NCI-H2107 treated with DMSO at 0.1 percent for 48 hours (cell line): ENCODE results near the gene RPL18.

ENCODE experiments used
- DNase-seq: peaks from one replicate; lab custom pipeline; 2025; ENCODE audit not compliant: unreplicated experiment; lab: John Stamatoyannopoulos, UW

Gene RPL18

DNA sequence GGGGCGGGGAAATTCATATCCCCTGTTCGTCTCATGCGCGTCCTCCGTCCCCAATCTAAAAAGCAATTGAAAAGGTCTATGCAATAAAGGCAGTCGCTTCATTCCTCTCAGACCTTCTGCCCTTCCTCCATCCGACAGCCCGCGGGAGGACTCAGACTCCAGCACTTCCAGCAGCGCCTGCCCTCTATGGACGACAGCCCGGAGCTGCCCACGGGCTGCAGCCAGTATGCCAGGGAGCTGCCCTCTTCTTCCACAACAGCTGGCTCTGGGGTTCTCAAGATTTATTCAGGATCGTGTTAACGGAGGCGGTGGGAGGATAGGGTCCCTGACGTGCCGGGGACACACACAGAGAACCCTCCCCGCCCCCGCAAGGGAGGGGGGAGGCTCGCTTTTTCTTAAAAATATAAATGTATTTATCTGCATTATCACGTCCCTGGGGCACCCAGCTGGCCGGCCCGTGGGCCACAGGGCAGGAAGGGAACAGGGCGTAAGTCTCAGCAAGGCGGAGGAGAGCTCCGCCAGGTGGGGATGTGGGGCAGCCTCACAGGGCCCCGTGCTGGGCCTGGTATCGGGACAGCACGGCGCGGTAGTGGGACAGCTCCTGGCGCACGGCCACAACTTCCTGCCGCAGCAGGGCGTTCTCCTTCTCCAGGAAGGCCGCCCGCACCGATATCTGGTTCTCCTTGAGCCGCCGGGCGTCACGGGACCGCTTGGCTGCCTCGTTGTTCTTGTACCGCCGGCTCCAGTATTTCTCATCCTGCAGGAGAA, 11.5 kb upstream of the RPL18 start:
- no peak for DNase-seq

DNA sequence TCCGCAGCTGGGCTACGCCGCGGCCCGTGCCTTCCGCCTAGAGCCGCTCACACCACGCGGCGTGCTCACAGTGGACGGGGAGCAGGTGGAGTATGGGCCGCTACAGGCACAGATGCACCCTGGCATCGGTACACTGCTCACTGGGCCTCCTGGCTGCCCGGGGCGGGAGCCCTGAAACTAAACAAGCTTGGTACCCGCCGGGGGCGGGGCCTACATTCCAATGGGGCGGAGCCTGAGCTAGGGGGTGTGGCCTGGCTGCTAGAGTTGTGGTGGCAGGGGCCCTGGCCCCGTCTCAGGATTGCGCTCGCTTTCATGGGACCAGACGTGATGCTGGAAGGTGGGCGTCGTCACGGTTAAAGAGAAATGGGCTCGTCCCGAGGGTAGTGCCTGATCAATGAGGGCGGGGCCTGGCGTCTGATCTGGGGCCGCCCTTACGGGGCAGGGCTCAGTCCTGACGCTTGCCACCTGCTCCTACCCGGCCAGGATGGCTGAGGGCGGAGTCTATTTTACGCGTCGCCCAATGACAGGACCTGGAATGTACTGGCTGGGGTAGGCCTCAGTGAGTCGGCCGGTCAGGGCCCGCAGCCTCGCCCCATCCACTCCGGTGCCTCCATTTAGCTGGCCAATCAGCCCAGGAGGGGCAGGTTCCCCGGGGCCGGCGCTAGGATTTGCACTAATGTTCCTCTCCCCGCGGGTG, 10.8 kb upstream of the RPL18 start:
- no peak for DNase-seq

DNA sequence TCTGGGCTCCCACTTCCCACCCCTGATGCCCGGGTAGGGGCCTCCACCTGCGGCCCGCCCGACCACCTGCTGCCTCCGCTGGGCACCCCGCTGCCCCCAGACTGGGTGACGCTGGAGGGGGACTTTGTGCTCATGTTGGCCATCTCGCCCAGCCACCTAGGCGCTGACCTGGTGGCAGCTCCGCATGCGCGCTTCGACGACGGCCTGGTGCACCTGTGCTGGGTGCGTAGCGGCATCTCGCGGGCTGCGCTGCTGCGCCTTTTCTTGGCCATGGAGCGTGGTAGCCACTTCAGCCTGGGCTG, 10.3 kb upstream of the RPL18 start:
- DNase-seq = no peak

DNA sequence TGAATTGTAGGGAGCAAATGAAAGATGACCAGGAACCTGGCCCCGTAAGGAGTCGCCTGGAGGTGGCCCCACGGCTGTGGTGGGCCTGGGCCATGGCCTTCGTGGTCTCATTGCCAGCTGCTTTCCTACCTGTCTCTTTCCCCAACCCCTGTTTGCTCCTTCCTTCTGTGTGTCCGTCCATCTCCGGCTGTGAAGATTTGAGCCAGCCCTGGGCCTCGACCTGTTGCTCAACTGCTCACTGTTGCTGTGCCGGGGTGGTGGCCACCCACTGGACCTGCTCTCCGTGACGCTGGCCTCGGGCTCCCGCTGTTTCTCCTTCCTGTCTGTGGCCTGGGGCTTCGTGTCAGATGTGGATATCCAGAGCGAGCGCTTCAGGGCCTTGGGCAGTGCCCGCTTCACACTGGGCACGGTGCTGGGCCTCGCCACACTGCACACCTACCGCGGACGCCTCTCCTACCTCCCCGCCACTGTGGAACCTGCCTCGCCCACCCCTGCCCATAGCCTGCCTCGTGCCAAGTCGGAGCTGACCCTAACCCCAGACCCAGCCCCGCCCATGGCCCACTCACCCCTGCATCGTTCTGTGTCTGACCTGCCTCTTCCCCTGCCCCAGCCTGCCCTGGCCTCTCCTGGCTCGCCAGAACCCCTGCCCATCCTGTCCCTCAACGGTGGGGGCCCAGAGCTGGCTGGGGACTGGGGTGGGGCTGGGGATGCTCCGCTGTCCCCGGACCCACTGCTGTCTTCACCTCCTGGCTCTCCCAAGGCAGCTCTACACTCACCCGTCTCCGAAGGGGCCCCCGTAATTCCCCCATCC, 9.7 kb upstream of the RPL18 start:
- DNase-seq = no peak

DNA sequence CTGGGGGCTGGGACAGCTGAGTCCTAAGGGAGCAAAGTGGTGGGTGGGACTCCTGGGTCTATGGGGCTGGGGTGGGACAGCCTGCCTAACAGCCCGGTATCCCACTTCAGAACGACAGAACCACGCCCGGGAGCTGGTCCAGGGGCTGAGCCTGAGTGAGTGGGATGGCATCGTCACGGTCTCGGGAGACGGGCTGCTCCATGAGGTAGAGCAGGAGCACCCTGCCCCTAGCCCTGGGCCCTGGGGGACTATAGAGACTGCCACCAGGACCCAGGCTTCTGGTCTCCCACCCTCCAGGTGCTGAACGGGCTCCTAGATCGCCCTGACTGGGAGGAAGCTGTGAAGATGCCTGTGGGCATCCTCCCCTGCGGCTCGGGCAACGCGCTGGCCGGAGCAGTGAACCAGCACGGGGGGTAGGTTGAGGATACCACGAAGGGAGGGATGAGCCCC, 8.9 kb upstream of the RPL18 start:
- DNase-seq = no peak

DNA sequence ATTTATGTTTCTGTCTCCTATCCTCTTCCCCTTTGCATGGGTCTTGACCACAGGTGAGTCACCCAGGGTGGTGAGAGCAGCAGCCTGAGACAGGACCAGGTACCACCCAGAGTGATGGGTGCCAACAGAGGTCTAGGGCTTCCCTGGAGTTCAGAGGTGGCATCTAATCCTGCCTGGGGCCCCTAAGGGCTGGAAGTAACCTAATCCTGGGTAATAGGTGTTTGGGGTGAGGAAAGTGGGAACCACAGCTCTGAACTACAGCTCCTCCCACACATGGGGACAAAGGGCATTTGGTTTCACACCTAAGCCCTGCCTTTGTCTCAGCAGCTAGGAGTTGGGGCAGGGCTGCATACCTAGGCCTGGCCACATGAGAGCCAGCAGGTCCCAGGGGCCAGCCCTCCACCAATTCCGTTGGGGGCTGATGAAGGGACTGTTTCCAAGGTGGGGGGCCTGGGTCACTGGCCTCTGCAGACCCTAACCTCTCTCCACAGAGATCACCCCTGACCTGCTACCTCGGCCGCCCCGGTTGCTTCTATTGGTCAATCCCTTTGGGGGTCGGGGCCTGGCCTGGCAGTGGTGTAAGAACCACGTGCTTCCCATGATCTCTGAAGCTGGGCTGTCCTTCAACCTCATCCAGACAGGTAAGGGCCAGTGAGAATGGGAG, 8.4 kb upstream of the RPL18 start:
- DNase-seq = no peak

DNA sequence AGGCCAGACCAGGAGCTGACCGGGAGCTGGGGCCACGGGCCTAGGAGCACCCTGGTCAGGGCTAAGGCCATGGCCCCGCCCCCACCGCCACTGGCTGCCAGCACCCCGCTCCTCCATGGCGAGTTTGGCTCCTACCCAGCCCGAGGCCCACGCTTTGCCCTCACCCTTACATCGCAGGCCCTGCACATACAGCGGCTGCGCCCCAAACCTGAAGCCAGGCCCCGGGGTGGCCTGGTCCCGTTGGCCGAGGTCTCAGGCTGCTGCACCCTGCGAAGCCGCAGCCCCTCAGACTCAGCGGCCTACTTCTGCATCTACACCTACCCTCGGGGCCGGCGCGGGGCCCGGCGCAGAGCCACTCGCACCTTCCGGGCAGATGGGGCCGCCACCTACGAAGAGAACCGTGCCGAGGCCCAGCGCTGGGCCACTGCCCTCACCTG, 6.9 kb upstream of the RPL18 start:
- no peak for DNase-seq

DNA sequence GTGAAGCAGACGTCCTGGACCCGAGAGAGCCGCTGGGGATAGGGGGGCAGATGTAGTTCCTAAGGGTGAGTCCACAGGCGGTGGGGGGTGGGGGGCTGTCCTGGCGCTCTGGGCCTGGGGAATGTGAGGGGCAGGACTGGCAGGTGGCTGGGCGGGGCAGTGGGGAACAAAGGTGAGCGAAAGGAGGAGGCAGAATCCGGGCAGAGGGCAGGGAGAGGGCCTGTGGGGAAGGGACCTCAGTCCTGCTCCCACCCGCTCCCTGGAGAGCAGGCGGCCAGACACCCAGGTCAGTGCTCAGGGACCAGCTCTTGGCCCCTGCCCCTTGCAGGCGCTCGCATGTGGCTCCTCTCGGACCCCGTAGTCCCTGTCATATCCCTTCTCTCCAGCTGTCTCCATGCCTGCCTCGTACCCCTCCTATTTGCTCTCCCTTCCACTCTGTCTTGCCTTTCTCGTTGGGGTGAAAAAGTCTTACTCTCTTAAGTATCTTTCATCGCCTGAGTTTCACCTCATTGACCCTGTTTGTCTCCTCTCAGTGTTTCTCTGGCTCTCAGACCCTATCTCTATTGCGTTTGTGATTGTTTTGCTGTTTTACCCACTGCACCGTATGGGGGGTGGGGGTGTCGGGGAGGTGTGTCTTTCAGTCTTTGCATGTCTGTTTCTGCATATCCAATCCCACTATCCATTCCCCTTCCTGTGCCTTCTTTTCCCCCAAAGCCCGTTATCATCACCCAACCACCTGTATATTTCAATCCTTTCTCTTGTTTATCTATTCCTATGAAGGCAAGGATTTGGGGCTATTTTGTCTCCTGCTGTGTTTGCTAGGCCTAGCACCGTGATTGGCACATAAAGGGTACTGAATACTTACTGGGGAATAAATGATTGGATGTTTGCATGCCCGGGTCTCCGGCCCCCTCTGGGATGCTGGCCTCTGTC, 6.1 kb upstream of the RPL18 start:
- DNase-seq = peak; percentile 10

DNA sequence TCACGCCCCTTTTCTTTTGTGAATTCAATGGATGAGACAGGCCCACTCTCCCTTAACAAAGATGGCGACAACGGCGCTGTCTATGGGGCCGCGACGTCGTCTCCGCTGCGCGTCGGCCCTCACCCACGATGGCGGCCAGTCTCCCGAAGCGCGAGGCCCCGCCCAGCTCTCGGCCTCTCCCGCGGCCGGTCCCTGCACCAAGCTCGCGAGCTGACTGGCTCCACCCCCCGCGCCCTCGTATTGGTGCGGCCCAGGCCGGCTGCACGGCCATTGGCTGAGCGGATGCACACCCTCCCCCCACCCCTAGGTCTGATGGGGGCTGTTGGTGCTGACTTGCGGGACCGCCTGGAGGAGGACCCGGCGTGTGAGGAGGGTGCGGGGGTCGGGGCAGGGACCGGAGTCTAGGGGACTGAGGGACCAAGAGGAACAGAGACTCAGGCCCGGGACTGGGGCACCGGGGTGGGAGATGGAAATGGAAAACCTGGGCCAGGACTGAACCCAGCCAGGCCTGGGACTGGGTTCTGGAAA, 5.2 kb upstream of the RPL18 start:
- DNase-seq = peak; percentile 91

DNA sequence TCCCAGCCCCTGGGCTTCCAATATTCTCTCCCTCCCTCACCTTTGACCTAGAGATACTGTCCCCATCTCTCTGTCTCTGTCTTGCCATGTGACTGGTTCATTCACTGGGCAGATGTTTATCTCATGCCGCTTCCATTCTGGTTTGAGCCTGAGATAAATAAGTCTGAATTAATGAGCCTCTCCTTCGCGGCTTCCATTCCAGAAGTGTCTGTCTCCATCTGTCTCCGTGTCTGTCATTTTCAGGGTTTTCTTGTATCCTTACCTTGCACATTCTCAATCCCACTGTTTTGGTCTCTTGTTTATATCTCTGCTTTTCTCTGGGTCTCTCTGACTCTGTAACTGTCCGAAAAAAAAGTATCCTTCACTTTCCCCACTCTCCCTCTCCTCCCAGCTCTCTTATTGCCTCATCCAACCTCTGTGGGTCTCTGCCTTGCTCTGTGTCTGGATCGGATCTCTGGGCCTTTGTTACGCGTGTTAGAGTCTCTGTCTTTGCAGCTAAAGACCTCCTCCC, 4.6 kb upstream of the RPL18 start:
- peak; percentile 41 for DNase-seq

DNA sequence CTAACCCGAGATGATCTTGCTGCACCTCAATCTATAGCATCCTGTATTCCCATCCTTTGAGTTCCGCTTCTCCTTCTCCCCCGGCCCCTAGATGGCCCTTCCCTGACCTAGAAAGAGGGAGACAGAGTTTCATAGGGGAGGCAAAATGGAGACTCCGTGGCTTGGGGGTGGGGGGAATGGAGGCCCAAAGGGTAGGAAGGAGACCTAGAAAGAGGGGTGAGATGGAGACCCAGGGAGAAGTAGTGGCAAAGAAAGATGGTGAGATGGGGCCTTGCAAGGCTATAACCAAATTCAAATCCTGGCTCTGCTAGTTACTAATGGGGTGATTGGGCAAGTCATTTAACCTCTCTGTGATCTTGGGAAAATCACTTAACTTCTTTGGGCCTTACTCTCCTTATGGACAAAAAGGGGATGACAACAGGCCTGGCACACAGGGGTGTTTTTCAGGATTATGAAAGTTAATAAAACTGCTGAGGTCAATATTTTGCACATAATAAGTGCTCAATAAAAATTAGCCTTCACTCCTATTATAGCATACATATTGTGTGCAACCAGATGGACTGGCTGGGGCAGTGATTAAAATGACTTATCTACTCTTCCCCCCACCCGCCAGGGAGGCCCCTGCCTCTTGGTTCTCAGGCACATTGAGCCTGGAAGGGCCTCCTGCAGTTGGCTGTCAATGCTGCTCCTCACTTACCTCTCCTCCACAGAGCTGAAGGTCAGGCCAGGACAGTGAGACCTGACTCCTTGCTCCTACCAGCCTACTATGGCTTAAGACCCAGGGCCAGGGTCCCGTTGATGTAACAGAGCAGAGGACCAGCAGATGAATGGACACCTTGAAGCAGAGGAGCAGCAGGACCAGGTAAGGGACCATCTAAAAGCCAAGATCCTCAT, 961 bp upstream of the RPL18 start:
- no peak for DNase-seq

DNA sequence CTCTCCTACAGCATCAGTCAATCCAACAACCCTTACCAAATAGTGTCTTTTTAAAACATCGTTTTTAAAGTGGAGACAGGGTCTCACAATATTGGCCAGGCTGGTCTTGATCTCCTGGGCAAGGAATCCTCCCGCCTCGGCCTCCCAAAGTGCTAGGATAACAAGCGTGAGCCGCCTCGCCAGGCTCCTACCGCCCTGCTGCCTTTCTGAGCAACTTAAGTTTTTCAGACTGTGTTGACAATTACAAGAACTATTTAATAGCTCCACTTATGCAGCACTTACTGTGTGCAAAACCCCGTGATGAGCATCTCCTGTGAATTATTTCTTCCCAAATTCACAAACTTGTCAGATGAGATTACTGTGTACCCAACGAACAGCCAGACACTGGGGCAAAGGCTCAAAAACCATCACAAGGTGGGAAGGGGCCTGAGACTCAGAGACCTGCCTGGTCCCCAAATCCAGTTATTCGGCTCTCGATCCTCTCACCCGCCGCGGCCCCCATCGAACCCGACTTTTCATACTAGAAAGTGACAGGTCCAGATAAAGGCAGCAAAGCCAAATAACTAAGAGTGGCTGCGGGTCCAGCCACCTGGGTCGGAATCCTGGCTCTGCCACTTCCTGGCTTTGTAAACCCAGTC, 581 bp downstream of the RPL18 start:
- no peak for DNase-seq

DNA sequence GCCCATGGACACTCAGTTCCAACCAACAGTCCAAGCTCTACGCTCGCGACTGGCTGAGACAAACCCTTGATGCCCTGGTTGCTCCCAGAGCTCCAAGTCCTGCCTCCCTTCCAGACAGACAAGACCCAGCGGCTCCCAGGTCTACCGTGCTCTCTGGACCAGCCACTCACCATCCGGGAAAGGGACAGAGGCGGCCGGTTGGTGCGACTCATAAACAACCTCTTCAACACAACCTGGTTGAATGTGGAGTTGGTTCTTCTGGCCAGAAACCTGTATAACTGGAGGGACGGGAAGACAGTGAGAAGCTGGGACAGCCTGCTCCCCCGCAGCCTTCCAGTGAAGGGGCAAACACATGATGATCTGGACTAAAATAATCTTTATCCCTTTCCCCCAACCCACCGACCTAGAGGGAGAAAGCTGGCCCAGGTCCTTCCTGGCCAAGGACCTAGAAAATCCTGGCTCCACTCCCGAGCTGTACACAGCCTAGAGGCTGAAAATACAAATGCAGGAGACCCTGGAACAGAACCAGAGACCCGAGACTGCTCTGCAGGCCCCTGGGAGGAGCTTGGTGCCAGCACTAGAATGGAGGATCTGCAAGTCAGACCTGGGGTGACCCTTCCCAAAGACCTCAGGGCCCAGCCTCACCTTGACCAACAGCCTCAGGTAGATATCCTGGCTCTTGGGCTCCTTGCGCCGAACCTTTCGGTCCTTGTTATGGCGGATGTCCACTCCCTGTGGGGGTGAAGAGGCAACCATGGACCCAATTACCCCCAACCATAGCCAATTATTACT, 1.6 kb downstream of the RPL18 start:
- no peak for DNase-seq

DNA sequence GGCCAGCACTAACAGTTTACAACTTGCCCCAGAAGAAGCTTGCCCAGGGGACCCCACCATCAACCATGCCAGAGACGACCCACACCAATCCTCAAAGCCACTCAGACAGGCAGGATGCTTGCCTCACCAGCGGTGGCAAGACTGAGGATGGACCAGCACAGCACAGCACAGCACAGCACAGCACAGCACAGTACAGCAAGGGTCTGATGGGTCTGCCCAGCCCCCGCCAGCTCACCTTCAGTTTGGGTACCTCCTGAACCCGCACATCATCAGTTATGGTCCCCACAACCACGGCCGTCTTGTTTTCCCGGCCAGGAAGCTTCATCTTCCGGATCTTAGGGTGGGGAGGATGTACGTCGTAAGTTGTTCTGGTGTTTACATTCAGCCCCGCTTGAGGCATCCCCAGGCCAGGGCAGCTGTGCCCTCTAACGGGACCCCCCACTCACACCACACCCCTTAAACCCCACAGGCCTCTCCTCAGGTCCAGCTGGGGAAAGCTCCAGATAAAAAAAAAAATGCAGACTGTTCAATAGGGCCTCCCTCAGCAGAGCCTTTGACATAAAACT, 2.4 kb downstream of the RPL18 start:
- no peak for DNase-seq

DNA sequence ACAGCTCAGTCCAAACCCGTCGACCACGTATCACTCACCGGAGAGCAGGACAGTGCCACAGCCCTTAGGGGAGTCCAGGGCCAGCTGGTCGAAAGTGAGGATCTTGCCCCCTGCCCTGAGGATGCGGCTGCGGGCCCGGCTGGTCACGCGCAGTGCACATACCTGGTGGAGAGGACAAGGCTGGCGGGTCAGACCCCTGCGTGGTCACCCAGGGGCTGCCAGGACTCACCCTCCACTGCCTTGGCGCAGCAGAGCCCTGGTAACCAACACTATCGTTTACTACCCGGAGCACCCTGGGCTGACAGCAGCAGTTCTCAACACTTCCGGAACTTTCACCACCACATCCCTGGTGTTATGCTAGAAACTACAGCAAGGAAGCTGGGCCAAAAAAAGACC, 2.9 kb downstream of the RPL18 start:
- DNase-seq = no peak

DNA sequence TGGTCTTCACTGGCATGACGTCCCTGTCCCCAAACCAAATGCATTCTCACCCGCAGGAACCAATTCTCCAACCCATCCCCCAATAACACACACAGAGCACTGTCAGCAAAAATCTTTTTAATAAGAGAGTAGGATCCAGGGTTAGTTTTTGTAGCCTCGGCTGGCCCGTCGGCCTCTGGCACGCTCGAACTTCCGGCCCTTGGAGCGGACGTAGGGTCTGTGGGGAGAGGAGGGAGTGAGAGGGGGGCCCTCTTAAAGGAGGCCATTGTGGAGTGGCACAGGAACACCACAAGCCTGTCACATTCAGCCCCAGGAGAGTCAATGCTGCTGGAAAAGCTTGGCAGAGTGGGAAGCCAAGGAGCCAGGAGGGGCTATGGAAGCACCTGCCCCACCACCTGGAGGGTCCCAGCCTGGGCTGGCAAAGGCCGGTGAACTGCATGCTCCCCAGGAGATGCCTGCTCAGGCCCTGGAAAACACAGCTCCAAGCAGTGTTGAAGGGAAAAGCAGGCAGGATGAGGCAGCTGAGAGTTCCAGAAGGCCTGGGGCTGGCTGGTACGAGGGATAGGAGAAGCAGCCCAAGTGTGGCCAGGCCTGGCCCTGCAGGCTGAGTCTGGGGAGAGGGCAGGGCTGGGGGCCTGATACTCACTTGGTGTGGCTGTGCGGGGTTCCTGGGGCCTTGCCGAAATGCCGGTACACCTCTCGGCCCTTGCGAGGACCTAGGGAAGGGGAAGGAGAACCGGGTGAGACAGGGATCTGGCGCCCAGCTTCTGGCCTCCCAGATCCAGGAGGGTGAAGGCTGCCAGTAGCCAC, 3.5 kb downstream of the RPL18 start:
- no peak for DNase-seq
